ENCODE measurements around the gene OBP2A.

Gene OBP2A

GRCh38 chr9:135555203-135555602 lies 9.3 kb downstream of the OBP2A start:
- DNase-seq = no peak

- no peak for DNase-seq
These were observed 10.0 kb downstream of the OBP2A start for GRCh38 chr9:135555910-135556309.

GRCh38 chr9:135559606-135560005 lies 13.7 kb downstream of the OBP2A start:
- DNase-seq = no peak

GRCh38 chr9:135561391-135562234 lies 15.7 kb downstream of the OBP2A start, which contains the start of gene PAEP:
Gene PAEP (plus strand): TSS chr9:135561756.
- no peak for DNase-seq

- DNase-seq = no peak
These were observed 16.4 kb downstream of the OBP2A start for GRCh38 chr9:135562235-135562745.

GRCh38 chr9:135563039-135563476 lies 17.1 kb downstream of the OBP2A start:
- no peak for DNase-seq

- no peak for DNase-seq
These were observed 17.9 kb downstream of the OBP2A start for GRCh38 chr9:135563858-135564257.

- DNase-seq = no peak
These were observed 19.3 kb downstream of the OBP2A start for GRCh38 chr9:135565141-135565628.

GRCh38 chr9:135565636-135566035 lies 19.7 kb downstream of the OBP2A start:
- no peak for DNase-seq

GRCh38 chr9:135566552-135566951 lies 20.6 kb downstream of the OBP2A start:
- DNase-seq = no peak

- no peak for DNase-seq
These were observed 21.4 kb downstream of the OBP2A start for GRCh38 chr9:135567311-135567710.

GRCh38 chr9:135568026-135568425 lies 22.1 kb downstream of the OBP2A start:
- DNase-seq = no peak

- DNase-seq = no peak
These were observed 24.5 kb downstream of the OBP2A start for GRCh38 chr9:135570456-135570855.

- DNase-seq = no peak
These were observed 26.3 kb downstream of the OBP2A start for GRCh38 chr9:135572233-135572632.

GRCh38 chr9:135573124-135573523 lies 27.2 kb downstream of the OBP2A start:
- DNase-seq = no peak

- DNase-seq = no peak
These were observed 28.4 kb downstream of the OBP2A start for GRCh38 chr9:135574331-135574730.

GRCh38 chr9:135574943-135575342 lies 29.0 kb downstream of the OBP2A start:
- no peak for DNase-seq

GRCh38 chr9:135575995-135576631 lies 30.2 kb downstream of the OBP2A start:
- DNase-seq = no peak

- no peak for DNase-seq
These were observed 31.3 kb downstream of the OBP2A start for GRCh38 chr9:135577256-135577655.

GRCh38 chr9:135579356-135579755 lies 33.4 kb downstream of the OBP2A start:
- DNase-seq = no peak

GRCh38 chr9:135579889-135580660 lies 34.1 kb downstream of the OBP2A start:
- no peak for DNase-seq

- no peak for DNase-seq
These were observed 34.9 kb downstream of the OBP2A start for GRCh38 chr9:135580664-135581380.
